GM19240 (cell line): Measurements from ENCODE around the gene SPTAN1.
"Not testable (repeated sequence)": the region's sequence is repeated elsewhere in the genome, so short reads cannot be mapped to it uniquely, and the experiment has no call there.

Experiments used
- DNase-seq: peaks from one replicate; pipeline ENCODE4 v3.0.0; 2011; ENCODE audit warnings: low spot score; ENCODE audit not compliant: insufficient read length

SPTAN1 gene

DNA sequence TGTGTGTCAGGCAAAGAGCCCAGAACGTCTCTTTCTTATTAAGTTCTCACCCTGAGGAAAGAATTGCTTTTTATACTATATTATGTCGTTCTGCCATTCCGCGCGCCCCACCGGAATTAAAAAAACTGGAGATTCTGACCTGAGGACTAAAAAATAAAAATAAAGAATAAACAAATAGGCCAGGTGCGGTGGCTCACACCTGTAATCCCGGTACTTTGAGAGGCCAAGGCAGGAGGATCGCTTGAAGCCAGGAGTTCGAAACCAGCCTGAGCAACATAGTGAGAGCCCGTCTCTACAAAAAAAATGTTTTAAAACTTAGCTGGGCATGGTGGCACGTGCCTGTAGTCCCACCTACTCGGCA lies 104.9 kb downstream of the SPTAN1 start:
- DNase-seq, result no peak

DNA sequence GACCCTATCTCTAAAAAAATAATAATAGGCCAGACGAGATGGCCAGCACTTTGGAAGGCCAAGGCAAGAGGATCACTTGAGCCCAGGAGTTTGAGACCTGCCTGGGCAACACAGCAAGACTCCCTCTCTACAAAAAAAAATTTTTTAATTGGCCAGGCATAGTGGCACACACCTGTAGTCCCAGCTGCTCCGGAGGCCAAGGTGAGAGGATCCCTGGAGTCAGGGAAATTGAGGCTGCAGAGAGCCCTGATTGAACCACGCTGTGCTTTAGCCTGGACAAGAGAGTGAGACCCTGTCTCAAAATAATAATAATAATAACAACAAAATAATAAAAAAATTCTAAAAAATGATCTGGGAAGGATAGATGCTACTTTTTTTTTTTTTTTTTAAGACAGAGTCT lies 105.4 kb downstream of the SPTAN1 start:
- DNase-seq, result no peak

DNA sequence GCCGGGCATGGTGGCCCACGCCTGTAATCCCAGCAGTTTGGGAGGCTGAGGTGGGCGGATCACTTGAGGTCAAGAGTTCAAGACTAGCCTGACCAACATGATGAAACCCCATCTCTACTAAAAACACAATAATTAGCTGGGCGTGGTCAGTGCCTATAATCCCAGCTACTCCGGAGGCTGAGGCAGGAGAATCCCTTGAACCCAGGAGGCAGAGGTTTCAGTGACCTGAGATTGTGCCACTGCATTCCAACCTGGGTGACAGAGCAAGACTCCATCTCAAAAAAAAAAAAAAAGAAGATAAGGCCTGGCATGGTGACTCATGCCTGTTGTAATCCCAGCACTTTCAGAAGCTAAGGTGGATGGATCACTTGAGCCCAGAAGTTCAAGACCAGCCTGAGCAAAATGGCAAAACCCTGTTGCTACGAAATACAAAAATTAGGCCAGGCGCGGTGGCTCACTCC lies 114.1 kb downstream of the SPTAN1 start:
- DNase-seq, result not testable (repeated sequence)

DNA sequence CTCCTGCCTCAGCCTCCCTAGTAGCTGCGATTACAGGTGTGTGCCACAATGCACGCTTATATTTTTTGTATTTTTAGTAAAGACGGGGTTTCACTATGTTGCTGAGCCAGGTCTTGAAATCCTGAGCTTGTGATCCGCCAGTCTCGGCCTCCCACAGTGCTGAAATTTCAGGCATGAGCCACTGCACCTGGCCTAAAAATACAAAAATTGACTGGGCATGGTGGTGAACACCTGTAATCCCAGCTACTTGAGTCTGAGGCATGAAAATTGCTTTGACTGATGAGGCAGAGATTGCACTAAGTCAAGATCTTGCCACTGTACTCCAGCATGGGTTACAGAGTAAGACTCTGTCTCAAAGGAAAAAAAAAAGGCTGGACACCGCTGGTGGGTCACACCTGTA lies 117.4 kb downstream of the SPTAN1 start:
- DNase-seq, result no peak

DNA sequence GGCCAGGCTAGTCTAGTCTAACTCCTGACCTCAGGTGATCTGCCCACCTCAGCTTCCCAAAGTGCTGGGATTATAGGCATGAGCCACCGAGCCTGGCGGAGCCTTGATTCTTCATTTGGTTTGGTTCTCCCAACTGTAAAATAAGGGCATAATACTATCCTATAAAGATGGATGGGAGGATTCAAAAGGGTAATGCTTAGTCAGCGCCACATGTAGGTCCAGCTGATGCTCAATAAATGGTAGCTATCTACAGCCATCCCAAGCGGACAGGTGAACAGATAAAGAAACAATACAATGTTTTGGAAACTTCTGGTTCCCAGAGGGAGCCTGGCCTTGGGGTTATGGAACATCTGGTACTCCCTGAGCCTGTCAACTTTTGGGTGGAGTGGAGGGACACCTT lies 123.0 kb downstream of the SPTAN1 start:
- DNase-seq, result no peak

DNA sequence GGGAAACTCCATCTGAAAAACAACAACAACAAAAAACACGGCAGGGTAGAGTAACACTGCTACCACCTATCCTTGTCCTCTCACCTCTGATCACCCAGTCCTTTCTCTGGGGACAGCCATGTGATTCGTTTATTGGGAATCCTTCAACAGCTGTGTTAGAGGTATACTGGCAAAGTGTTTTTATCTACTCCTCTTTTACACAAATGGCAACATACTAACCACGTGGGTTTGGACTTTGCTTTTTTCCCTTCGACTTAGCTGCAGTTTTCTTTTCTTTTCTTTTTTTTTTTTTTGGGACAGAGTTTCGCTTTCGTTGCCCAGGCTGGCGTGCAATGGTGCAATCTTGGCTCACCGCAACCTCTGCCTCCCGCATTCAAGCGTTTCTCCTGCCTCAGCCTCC lies 125.4 kb downstream of the SPTAN1 start:
- no peak for DNase-seq
